ENCODE data around the gene SDCCAG8. TPM values are rescaled to one million over a fixed set of nuclear protein-coding genes. Genes with fewer than 3 reads are reported as not detected.

The SDCCAG8 gene
- total RNA-seq, 1 donor from 2014 or later: 19.8 TPM

- no peak overlapping the region for H3K27ac Mint-ChIP-seq (ENCODE audit: unreplicated experiment)
- TF ChIP-seq, protein P1, sequence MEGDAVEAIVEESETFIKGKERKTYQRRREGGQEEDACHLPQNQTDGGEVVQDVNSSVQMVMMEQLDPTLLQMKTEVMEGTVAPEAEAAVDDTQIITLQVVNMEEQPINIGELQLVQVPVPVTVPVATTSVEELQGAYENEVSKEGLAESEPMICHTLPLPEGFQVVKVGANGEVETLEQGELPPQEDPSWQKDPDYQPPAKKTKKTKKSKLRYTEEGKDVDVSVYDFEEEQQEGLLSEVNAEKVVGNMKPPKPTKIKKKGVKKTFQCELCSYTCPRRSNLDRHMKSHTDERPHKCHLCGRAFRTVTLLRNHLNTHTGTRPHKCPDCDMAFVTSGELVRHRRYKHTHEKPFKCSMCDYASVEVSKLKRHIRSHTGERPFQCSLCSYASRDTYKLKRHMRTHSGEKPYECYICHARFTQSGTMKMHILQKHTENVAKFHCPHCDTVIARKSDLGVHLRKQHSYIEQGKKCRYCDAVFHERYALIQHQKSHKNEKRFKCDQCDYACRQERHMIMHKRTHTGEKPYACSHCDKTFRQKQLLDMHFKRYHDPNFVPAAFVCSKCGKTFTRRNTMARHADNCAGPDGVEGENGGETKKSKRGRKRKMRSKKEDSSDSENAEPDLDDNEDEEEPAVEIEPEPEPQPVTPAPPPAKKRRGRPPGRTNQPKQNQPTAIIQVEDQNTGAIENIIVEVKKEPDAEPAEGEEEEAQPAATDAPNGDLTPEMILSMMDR (IDR thresholded peaks at IDR 0.05): no peak
These were observed 217.6 kb downstream of the SDCCAG8 start for GRCh38 chr1:243473227-243474135.

DNA sequence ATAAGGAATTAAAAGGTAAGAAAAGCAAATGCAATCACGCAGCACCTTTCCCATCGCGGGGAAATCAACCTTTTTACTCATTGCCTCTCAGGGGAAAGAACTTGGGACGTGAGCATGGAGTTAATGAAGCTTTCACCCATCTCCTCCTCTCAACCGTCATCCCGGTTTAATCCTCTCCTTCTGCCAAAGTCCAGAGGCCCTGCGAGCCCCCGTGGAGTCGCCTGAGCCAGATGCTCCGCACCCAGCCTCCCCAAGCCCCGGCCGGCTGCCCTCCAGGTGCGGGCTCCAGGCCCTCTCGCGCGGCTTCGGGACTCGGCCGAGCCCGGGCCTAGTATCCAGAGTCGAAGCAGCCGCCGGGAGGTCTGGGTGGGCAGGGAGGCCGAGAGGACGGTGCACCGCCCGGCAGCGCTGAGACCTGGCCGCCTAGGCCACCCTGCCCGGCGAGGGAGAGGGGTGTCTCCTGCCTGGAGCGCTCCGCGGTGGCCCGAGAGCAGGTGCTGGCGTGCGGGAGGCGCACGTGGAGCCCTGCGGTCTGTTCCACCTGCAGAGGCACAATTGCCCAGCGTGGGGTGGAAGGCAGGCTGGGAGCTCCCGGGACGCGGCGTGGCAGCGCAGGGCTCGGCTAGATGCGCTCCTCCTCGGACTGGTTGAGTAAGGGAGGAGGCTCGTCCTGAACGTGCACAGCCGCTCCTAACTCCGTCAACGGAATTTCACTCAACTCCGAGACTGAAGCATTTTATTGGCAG, 218.5 kb downstream of the SDCCAG8 start:
- no peak overlapping the region for H3K4me3 Mint-ChIP-seq (ENCODE audit: unreplicated experiment)
- TF ChIP-seq, protein P1 (IDR thresholded peaks at IDR 0.05): no peak
- H3K4me1 Mint-ChIP-seq (ENCODE audit: low read depth): peaks cover 6% of the 10 kb centered on the region
- peaks cover 4% of the 10 kb centered on the region for H3K36me3 Mint-ChIP-seq (ENCODE audit: low read depth)
- no peaks in the 10 kb centered on the region for H3K9me3 Mint-ChIP-seq (ENCODE audit: low read depth)
- no peaks in the 10 kb centered on the region for H3K27me3 Mint-ChIP-seq (ENCODE audit: low read depth)
- DNase-seq (ENCODE audit: low spot score): no peak
- no peak overlapping the region for H3K27ac Mint-ChIP-seq (ENCODE audit: unreplicated experiment)

More at GRCh38 chr1:243473227-243474135, 217.6 kb downstream of the SDCCAG8 start:
- Mint-ChIP-seq H3K9me3 (ENCODE audit: low read depth) (no peaks in the 10 kb centered on the region), H3K36me3 (ENCODE audit: low read depth) (peaks cover 4% of the 10 kb centered on the region), H3K4me3 (ENCODE audit: unreplicated experiment) (peak overlapping the region; percentile 11), H3K4me1 (ENCODE audit: low read depth) (peaks cover 6% of the 10 kb centered on the region), H3K27me3 (ENCODE audit: low read depth) (no peaks in the 10 kb centered on the region)
- DNase-seq (ENCODE audit: low spot score): no peak

DNA sequence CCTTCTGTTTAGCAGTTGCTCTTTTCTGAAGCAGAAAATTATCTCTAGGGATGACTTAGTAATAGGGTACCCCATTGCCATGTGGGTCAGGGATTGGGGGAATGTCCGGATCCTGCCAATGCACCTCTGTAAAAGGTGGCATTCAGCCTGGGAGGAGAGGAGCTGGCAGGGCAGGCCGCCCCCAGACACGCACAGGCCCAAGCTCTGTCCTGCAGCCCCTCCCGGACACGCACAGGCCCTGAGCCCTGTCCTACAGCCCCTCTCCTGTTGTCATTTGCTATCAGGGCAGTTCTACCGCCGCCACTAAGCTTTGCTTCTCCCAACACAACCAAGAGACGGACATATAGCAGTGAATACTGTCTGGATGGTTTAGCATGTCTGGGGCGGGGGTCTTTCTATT, 219.1 kb downstream of the SDCCAG8 start:
- Mint-ChIP-seq H3K27ac (ENCODE audit: unreplicated experiment) (no peak overlapping the region), H3K4me1 (ENCODE audit: low read depth) (peaks cover 6% of the 10 kb centered on the region), H3K36me3 (ENCODE audit: low read depth) (peaks cover 2% of the 10 kb centered on the region), H3K4me3 (ENCODE audit: unreplicated experiment) (no peak overlapping the region), H3K27me3 (ENCODE audit: low read depth) (no peaks in the 10 kb centered on the region), H3K9me3 (ENCODE audit: low read depth) (peaks cover 5% of the 10 kb centered on the region)
- DNase-seq (ENCODE audit: low spot score): no peak
- TF ChIP-seq, protein P1 (IDR thresholded peaks at IDR 0.05): no peak

- Mint-ChIP-seq H3K27me3 (ENCODE audit: low read depth) (no peaks in the 10 kb centered on the region), H3K27ac (ENCODE audit: unreplicated experiment) (no peak overlapping the region), H3K4me3 (ENCODE audit: unreplicated experiment) (no peak overlapping the region), H3K36me3 (ENCODE audit: low read depth) (peaks cover 2% of the 10 kb centered on the region), H3K4me1 (ENCODE audit: low read depth) (peaks cover 6% of the 10 kb centered on the region), H3K9me3 (ENCODE audit: low read depth) (peaks cover 6% of the 10 kb centered on the region)
- no peak for DNase-seq (ENCODE audit: low spot score)
- TF ChIP-seq, protein P1 (IDR thresholded peaks at IDR 0.05): peak; percentile 67
These were observed 220.1 kb downstream of the SDCCAG8 start for GRCh38 chr1:243475966-243476365.

DNA sequence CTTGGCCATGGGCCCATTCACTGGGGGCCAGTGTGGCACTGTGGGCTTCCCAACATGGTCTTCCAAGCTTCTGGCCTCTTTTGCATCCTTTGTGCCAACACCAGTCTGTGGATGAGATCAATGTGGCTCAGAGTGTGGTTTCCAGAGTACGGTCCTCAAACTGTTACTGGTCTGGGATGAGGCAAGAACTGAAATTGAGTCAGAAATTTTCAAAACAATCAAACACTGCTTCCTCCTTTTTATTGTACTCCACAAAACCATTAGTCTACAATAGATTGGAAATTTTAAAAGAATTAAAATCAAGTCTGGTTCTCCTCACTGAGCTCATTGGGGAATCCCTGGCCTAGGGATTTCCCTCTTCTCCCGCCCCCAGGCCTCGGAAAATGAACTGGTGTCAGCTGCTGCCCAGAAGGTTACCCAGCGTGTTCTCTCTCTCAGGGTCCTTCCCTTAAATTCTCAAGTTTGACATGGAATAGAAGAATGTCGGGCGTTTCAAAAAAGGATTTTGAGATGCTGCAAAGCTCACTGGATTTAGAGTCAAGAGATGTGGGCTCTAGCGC, 222.0 kb downstream of the SDCCAG8 start:
- H3K27me3 Mint-ChIP-seq (ENCODE audit: low read depth): no peaks in the 10 kb centered on the region
- H3K9me3 Mint-ChIP-seq (ENCODE audit: low read depth): peaks cover 6% of the 10 kb centered on the region
- H3K4me3 Mint-ChIP-seq (ENCODE audit: unreplicated experiment): no peak overlapping the region
- H3K4me1 Mint-ChIP-seq (ENCODE audit: low read depth): peaks cover 22% of the 10 kb centered on the region
- no peak for DNase-seq (ENCODE audit: low spot score)
- TF ChIP-seq, protein P1 (IDR thresholded peaks at IDR 0.05): no peak
- no peak overlapping the region for H3K27ac Mint-ChIP-seq (ENCODE audit: unreplicated experiment)
- H3K36me3 Mint-ChIP-seq (ENCODE audit: low read depth): peaks cover 2% of the 10 kb centered on the region

Data from chondrocyte (in vitro differentiated cells).